Measurements from ENCODE around the gene RAD51B. TPM values are rescaled to one million over a fixed set of nuclear protein-coding genes. Genes with fewer than 3 reads are reported as not detected.

Gene RAD51B
- total and polyA plus RNA-seq, 9 of the 15 experiments (the other 6 are each of a cell fraction or from before 2014, with no cell fraction given), result 8.5 to 17.3 (median 11.3) TPM

DNA sequence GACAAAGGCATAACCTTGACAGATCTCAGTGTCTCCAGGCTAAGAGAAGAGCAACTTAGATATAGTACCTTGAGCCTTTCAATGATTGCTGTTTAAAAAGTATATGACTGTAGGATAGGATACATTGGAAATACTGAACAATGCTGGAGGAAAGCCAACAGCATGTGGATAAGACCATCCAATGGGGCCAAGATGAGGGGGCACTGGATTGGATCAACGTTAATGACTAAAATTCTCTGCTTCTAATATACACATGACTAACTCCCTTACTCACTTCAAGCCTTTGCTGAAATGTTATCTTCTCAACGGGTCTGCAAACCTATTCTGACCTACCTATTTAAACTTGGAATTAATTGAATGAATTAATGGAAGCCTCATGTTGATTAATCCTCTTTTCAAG lies 354.9 kb downstream of the RAD51B start:
- Histone ChIP-seq H3K79me2 (ENCODE audit: control insufficient read depth, insufficient read depth, low read length) (no peaks in the 10 kb centered on the region), H3K4me3 (no peak overlapping the region), H3K9me1 (ENCODE audit: control insufficient read depth, insufficient read depth, low read length) (no peaks in the 10 kb centered on the region), H3K9me3 (replicated peaks; ENCODE audit: control insufficient read depth, insufficient read depth, low read depth, low read length) (no peaks in the 10 kb centered on the region), H3K27me3 (ENCODE audit: control insufficient read depth in 2 of 2, insufficient read depth in 2 of 2, low read length in 2 of 2) (no peaks in the 10 kb centered on the region), H3K4me2 (ENCODE audit: insufficient read depth, low read length) (no peak overlapping the region), H4K20me1 (replicated peaks; ENCODE audit: control insufficient read depth, insufficient read depth, low read length) (no peaks in the 10 kb centered on the region), H3K36me3 (ENCODE audit: control insufficient read depth, insufficient read depth, low read length) (no peaks in the 10 kb centered on the region), H3K9ac (ENCODE audit: insufficient read depth in 1 of 2, low read depth in 2 of 2, low read length in 2 of 2) (no peak overlapping the region), H3K27ac (ENCODE audit: extremely low read depth, low read depth, low read length) (no peak overlapping the region), H3K4me1 (replicated peaks in 1 of 2; ENCODE audit: control insufficient read depth in 2 of 2, insufficient read depth in 2 of 2, low read length in 2 of 2) (no peaks in the 10 kb centered on the region), H2AFZ (ENCODE audit: low read depth, low read length) (no peak overlapping the region)
- in situ Hi-C loops (cut with MboI), result no loop called here
- no peak for DNase-seq (ENCODE audit: extremely low read depth in 1 of 4, low spot score in 3 of 4)
- ATAC-seq, result no peak
- no TSS peak for BruUV-seq (replicated peaks)
- no peak for TF ChIP-seq RBM17 (IDR thresholded peaks at IDR 0.05; ENCODE audit: borderline replicate concordance, low read depth, low read length)
- TF ChIP-seq, protein P1, sequence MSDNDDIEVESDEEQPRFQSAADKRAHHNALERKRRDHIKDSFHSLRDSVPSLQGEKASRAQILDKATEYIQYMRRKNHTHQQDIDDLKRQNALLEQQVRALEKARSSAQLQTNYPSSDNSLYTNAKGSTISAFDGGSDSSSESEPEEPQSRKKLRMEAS (CRISPR knock-in tag; IDR thresholded peaks at IDR 0.05), result no peak
- TF ChIP-seq SREBF2 (CRISPR knock-in tag; IDR thresholded peaks at IDR 0.05), result no peak
- no peak for TF ChIP-seq SNAPC5 (CRISPR knock-in tag; IDR thresholded peaks at IDR 0.05)
- no peak for TF ChIP-seq XRCC3 (IDR thresholded peaks at IDR 0.05)
- no peak for TF ChIP-seq ARHGAP35 (IDR thresholded peaks at IDR 0.05; ENCODE audit: partially characterized antibody)
- ChIA-PET CTCF (ENCODE audit: low intra/inter-chr PET ratio) (no interaction called here), POLR2A (no interaction called here)
- intact Hi-C loops (cut with micrococcal nuclease), result no loop called here
- no peak for FAIRE-seq
- WGBS (ENCODE audit: insufficient coverage, low coverage, missing lambda C conversion rate), result 6% methylated on average over 2 of the region's 2 CpGs

- DNase-seq (ENCODE audit: extremely low read depth in 1 of 4, low spot score in 3 of 4) (no peak), ATAC-seq (no peak), FAIRE-seq (no peak)
- no peaks in the 10 kb centered on the region for H4K20me1 ChIP-seq (replicated peaks; ENCODE audit: control insufficient read depth, insufficient read depth, low read length)
- no peaks in the 10 kb centered on the region for H3K9me1 ChIP-seq (ENCODE audit: control insufficient read depth, insufficient read depth, low read length)
- no peak overlapping the region for H3K9ac ChIP-seq (ENCODE audit: insufficient read depth in 1 of 2, low read depth in 2 of 2, low read length in 2 of 2)
- no peaks in the 10 kb centered on the region for H3K9me3 ChIP-seq (replicated peaks; ENCODE audit: control insufficient read depth, insufficient read depth, low read depth, low read length)
- no TSS peak for BruUV-seq (replicated peaks)
- POLR2A ChIA-PET, result no interaction called here
- H3K4me2 ChIP-seq (ENCODE audit: insufficient read depth, low read length), result no peak overlapping the region
- H3K27me3 ChIP-seq (ENCODE audit: control insufficient read depth in 2 of 2, insufficient read depth in 2 of 2, low read length in 2 of 2), result no peaks in the 10 kb centered on the region
- no peaks in the 10 kb centered on the region for H3K36me3 ChIP-seq (ENCODE audit: control insufficient read depth, insufficient read depth, low read length)
- no peaks in the 10 kb centered on the region for H3K79me2 ChIP-seq (ENCODE audit: control insufficient read depth, insufficient read depth, low read length)
- CTCF ChIA-PET (ENCODE audit: low intra/inter-chr PET ratio), result no interaction called here
- no peak overlapping the region for H3K4me3 ChIP-seq
- H3K4me1 ChIP-seq (replicated peaks in 1 of 2; ENCODE audit: control insufficient read depth in 2 of 2, insufficient read depth in 2 of 2, low read length in 2 of 2), result no peaks in the 10 kb centered on the region
- H3K27ac ChIP-seq (ENCODE audit: extremely low read depth, low read depth, low read length), result no peak overlapping the region
- intact Hi-C loops (cut with micrococcal nuclease) (no loop called here), in situ Hi-C loops (cut with MboI) (no loop called here)
- H2AFZ ChIP-seq (ENCODE audit: low read depth, low read length), result no peak overlapping the region
- WGBS (ENCODE audit: insufficient coverage, low coverage, missing lambda C conversion rate), result 8% methylated on average over 1 of the region's 1 CpG
- TF ChIP-seq HLTF (IDR thresholded peaks at IDR 0.05) (no peak), CBX1 (IDR thresholded peaks at IDR 0.05; ENCODE audit: low read depth) (no peak), NR2C1 (IDR thresholded peaks at IDR 0.05) (no peak), NR2C1 (tag; IDR thresholded peaks at IDR 0.05) (no peak), HMGXB4 (CRISPR knock-in tag; IDR thresholded peaks at IDR 0.05) (no peak), POLR2H (tag; IDR thresholded peaks at IDR 0.05; ENCODE audit: low read depth) (no peak), NR2F6 (CRISPR knock-in tag; IDR thresholded peaks at IDR 0.05) (no peak), KAT8 (IDR thresholded peaks at IDR 0.05; ENCODE audit: low read depth) (no peak), ZNF589 (CRISPR knock-in tag; IDR thresholded peaks at IDR 0.05; ENCODE audit: low read depth) (no peak), MYBL2 (IDR thresholded peaks at IDR 0.05; ENCODE audit: low read depth) (no peak), MYBL2 (CRISPR knock-in tag; IDR thresholded peaks at IDR 0.05; ENCODE audit: borderline replicate concordance) (no peak)
Measured at GRCh38 chr14:68176687-68177086, 357.1 kb downstream of the RAD51B start.

Data from K562 (cell line).